GM12878 (cell line): ENCODE results near the gene TRPT1. TPM values are rescaled to one million over a fixed set of nuclear protein-coding genes. Genes with fewer than 3 reads are reported as not detected.

Experiments used
- ATAC-seq: fragments of 200-7000 bp; cut with Tn5 transposase; 3 replicates; pipeline ENCODE4 v1.9.1; 2020; ENCODE audit warnings: mild to moderate bottlenecking, moderate library complexity
- BruUV-seq: library from RNA; stranded (reverse); fragments of 400-500 nt; replicated peaks from 2 replicates; lab custom pipeline; 2021; lab: Mats Ljungman, UMichigan
- CTCF ChIA-PET: fragments of 300-600 bp; sonication (Branson Sonifier 250); formaldehyde crosslinking; extraction: SDS; loops from one replicate; lab custom pipeline; 2021; ENCODE audit warnings: inconsistent platforms; lab: Yijun Ruan, JAX
- POLR2A ChIA-PET: fragments of 350-600 bp; formaldehyde crosslinking; extraction: SDS; loops from one replicate; lab custom pipeline; 2021; ENCODE audit warnings: inconsistent platforms; lab: Charles Lee
- RAD21 ChIA-PET: fragments of 300-600 bp; sonication (Branson Sonifier 250); formaldehyde crosslinking; loops from one replicate; lab custom pipeline; 2023; ENCODE audit warnings: antibody characterized with exemption; ENCODE audit not compliant: unreplicated experiment; lab: Charles Lee
- SMC1A ChIA-PET: fragments of 300-600 bp; sonication (Branson Sonifier 250); formaldehyde crosslinking; loops from one replicate; lab custom pipeline; 2023; ENCODE audit not compliant: unreplicated experiment, uncharacterized antibody; lab: Charles Lee
- DNase-seq: peaks from one replicate; pipeline ENCODE4 v3.0.0-alpha.2; 2011; ENCODE audit warnings: low read depth, low spot score
- FAIRE-seq: peaks from 3 replicates; lab custom pipeline; 2011; peaks lifted over from hg19 to GRCh38; lab: Jason Lieb, UNC
- H2AFZ ChIP-seq: 2 replicates; pipeline ENCODE4 v1.6.0; 2011; ENCODE audit warnings: low read depth, low read length, control low read depth; ENCODE audit not compliant: control insufficient read depth
- H3K27ac ChIP-seq: 2 replicates; pipeline ENCODE4 v1.5.1; 2011; ENCODE audit warnings: control low read depth; ENCODE audit not compliant: control insufficient read depth, insufficient read depth
- H3K27me3 ChIP-seq, 2 experiments: replicated peaks in 1 of 2; 2 replicates each; pipeline versions ENCODE4 v1.6.0 to v1.6.1; 2011; ENCODE audit warnings: low read length in 1 of 2; ENCODE audit not compliant: control insufficient read depth in 2 of 2, insufficient read depth in 2 of 2
- H3K36me3 ChIP-seq, 2 experiments: 2 replicates each; pipeline ENCODE4 v1.5.1; 2011; ENCODE audit warnings: low read length in 1 of 2; ENCODE audit not compliant: control insufficient read depth in 2 of 2, insufficient read depth in 2 of 2
- H3K4me1 ChIP-seq: 2 replicates; pipeline ENCODE4 v1.6.1; 2011; ENCODE audit warnings: mild to moderate bottlenecking, low read length, moderate library complexity, mixed read lengths; ENCODE audit not compliant: control insufficient read depth, insufficient read depth
- H3K4me2 ChIP-seq: 2 replicates; pipeline ENCODE4 v1.6.0; 2011; ENCODE audit warnings: control low read depth; ENCODE audit not compliant: control insufficient read depth, insufficient read depth
- H3K4me3 ChIP-seq: fragments of 200-600 bp; sonication (generic); 2 replicates; pipeline ENCODE4 v1.5.1; 2016
- H3K79me2 ChIP-seq: 2 replicates; pipeline ENCODE4 v1.6.0; 2011; ENCODE audit warnings: low read length; ENCODE audit not compliant: control insufficient read depth, insufficient read depth
- H3K9ac ChIP-seq: 2 replicates; pipeline ENCODE4 v1.8.0; 2011; ENCODE audit warnings: low read length, control low read depth, mixed read lengths; ENCODE audit not compliant: control insufficient read depth, insufficient read depth
- H3K9me3 ChIP-seq: replicated peaks from 3 replicates; pipeline ENCODE4 v1.5.1; 2011; ENCODE audit warnings: mild to moderate bottlenecking, low read length; ENCODE audit not compliant: control insufficient read depth, insufficient read depth
- H4K20me1 ChIP-seq: 2 replicates; pipeline ENCODE4 v1.6.0; 2011; ENCODE audit not compliant: control insufficient read depth, insufficient read depth
- CTCF ChIP-seq, 3 experiments: IDR thresholded peaks in 2 of 3; conservative IDR thresholded peaks in 1 of 3; 2 replicates each; pipeline ENCODE4 v1.5.1; 2011; ENCODE audit warnings: low read depth in 3 of 3, low read length in 3 of 3, mild to moderate bottlenecking in 3 of 3, control low read depth in 2 of 3, moderate library complexity in 2 of 3, inconsistent platforms in 1 of 3, mixed read lengths in 1 of 3; ENCODE audit not compliant: control insufficient read depth in 2 of 3, insufficient read depth in 1 of 3; ENCODE audit errors: extremely low read depth in 1 of 3
- ETV6 ChIP-seq, 2 experiments: fragments of 450-650 bp in 1 of 2; IDR thresholded peaks in 1 of 2; conservative IDR thresholded peaks in 1 of 2; 2 replicates each; pipeline ENCODE4 v1.6.1; 2014; ENCODE audit warnings: antibody characterized with exemption in 1 of 2, borderline replicate concordance in 1 of 2, low read depth in 1 of 2, mild to moderate bottlenecking in 1 of 2, moderate library complexity in 1 of 2
- HDAC2 ChIP-seq: fragments of 200-600 bp; sonication (generic); IDR thresholded peaks from 2 replicates; pipeline ENCODE4 v1.6.1; 2017
- HSF1 ChIP-seq: fragments of 150-350 bp; IDR thresholded peaks from 2 replicates; pipeline ENCODE4 v1.6.1; 2014; ENCODE audit warnings: mild to moderate bottlenecking, low read depth, low read length
- NFYB ChIP-seq: IDR thresholded peaks from 2 replicates; pipeline ENCODE4 v1.6.1; 2011; ENCODE audit warnings: low read depth, mild to moderate bottlenecking, low read length, improper control_type of control experiment, moderate library complexity; ENCODE audit not compliant: insufficient read depth
- NKRF ChIP-seq: fragments of 450-650 bp; conservative IDR thresholded peaks from 2 replicates; pipeline ENCODE4 v1.6.1; 2017; ENCODE audit warnings: mild to moderate bottlenecking, moderate library complexity
- POLR2AphosphoS2 ChIP-seq: IDR thresholded peaks from 2 replicates; pipeline ENCODE4 v1.6.1; 2011; ENCODE audit warnings: low read depth, mild to moderate bottlenecking, low read length, improper control_type of control experiment, moderate library complexity
- TCF12 ChIP-seq: IDR thresholded peaks from 2 replicates; pipeline ENCODE4 v1.6.1; 2011; ENCODE audit warnings: low read depth, mild to moderate bottlenecking, low read length
- WGBS: methylation state at CpG from one replicate; pipeline ENCODE4 v1.1.6; 2016; ENCODE audit warnings: low lambda C conversion rate; ENCODE audit not compliant: insufficient replicate concordance, insufficient coverage; ENCODE audit errors: missing lambda C conversion rate; 5-methylcytosine and 5-hydroxymethylcytosine counted together
- in situ Hi-C: fragments of 300-500 bp; cut with MboI; formaldehyde crosslinking; loops from 9 replicates; pipeline ENCODE4 v1.14.3; 2018; ENCODE audit warnings: mixed read lengths
- intact Hi-C: fragments of 100-400 bp; cut with micrococcal nuclease; formaldehyde crosslinking; loops from one replicate; pipeline ENCODE4 v1.14.2; 2022; ENCODE audit not compliant: unreplicated experiment
- polyA plus RNA-seq, 11 experiments: library from polyadenylated mRNA; depleted of rRNA in 4 of 11; unstranded in 6 of 11; stranded (reverse) in 5 of 11; fragments of >200 nt; fragmentation: Nextera tagmentation in 4 of 11; fragmentation: Illumina TruSeq in 1 of 11; extraction: Ambion mirVana in 4 of 11; extraction: Trizol in 1 of 11; gene quantifications; 1 replicate in 1 of 11; 2 replicates in 10 of 11; pipeline versions ENCODE4 v1.2.1 to v1.2.3, GENCODE V29; 2011 to 2016; ENCODE audit warnings: inconsistent platforms in 2 of 11, missing spikeins in 2 of 11, low read depth in 1 of 11
- total RNA-seq, 4 experiments: library from RNA; depleted of rRNA in 3 of 4; stranded (reverse); fragments of >200 nt in 3 of 4; fragmentation: Illumina TruSeq in 1 of 4; extraction: Trizol in 1 of 4; gene quantifications; 2 replicates each; pipeline versions ENCODE4 v1.2.1 to v1.2.3, GENCODE V29; 2013 to 2021

Gene TRPT1
- total and polyA plus RNA-seq, 10 of the 15 experiments (the other 5 are each of a cell fraction or from before 2014, with no cell fraction given): 7.1 to 63.0 (median 31.4) TPM

- in situ Hi-C loops: loop anchor here (25.0 kb wide), 1 partner anchor 1625 kb away; the partner anchor contains the start of genes CFL1, EFEMP2 and MUS81
- H3K4me3 ChIP-seq: no peak overlapping the region
- peaks cover 46% of the 10 kb centered on the region for H3K4me1 ChIP-seq
- no peak for FAIRE-seq
- WGBS: 97% methylated on average over 12 of the region's 12 CpGs
- no peak for ATAC-seq
- peaks cover 0 to 5% of the 10 kb centered on the region in 2 experiments; a peak in 2 of 4 replicates for H3K36me3 ChIP-seq
- H3K79me2 ChIP-seq: peaks cover 21% of the 10 kb centered on the region
- ChIA-PET POLR2A (interaction anchor here (0.9 to 3.0 kb wide), 3 partner anchors 21 to 33 kb away, joined by 3 to 21 read pairs (median 4); partner anchors contain the start of gene FERMT3), SMC1A (no interaction called here)
- no TSS peak for BruUV-seq
- no peak overlapping the region; the same call in 1 of the 2 replicates for H3K4me2 ChIP-seq
- no peak overlapping the region; the same call in 1 of the 2 replicates for H3K9ac ChIP-seq
- H2AFZ ChIP-seq: no peak overlapping the region
- TF ChIP-seq TCF12 (no peak), POLR2AphosphoS2 (no peak), NFYB (no peak), HDAC2 (no peak), NKRF (no peak), HSF1 (no peak), CTCF (IDR thresholded peaks at IDR 0.05 in 2 of 3, conservative IDR thresholded peaks at IDR 0.05 in 1 of 3; ENCODE audit: control insufficient read depth in 2 of 3, extremely low read depth in 1 of 3, insufficient read depth in 1 of 3, low read depth in 3 of 3, low read length in 3 of 3) (no peak), ETV6 (conservative IDR thresholded peaks at IDR 0.05 in 1 of 2, IDR thresholded peaks at IDR 0.05 in 1 of 2; ENCODE audit: borderline replicate concordance in 1 of 2, low read depth in 1 of 2) (no peak)
- TF ChIP-seq, all 136 proteins: peak for 0
- Histone ChIP-seq H3K27me3 (no peaks in the 10 kb centered on the region), H3K9me3 (no peaks in the 10 kb centered on the region), H4K20me1 (no peaks in the 10 kb centered on the region), H3K27ac (no peak overlapping the region; the same call in 1 of the 2 replicates)
- CTCF ChIA-PET: interaction anchor here (1.3 to 1.7 kb wide), 3 partner anchors 13 to 67 kb away, joined by 5 to 7 read pairs (median 5); partner anchors contain the start of gene ESRRA
- RAD21 ChIA-PET: interaction anchor here (1.0 kb wide), 2 partner anchors 9 to 32 kb away, joined by 3 read pairs; partner anchors contain the start of gene PPP1R14B
- intact Hi-C loops: no loop called here
- no peak for DNase-seq
Observed at GRCh38 chr11:64237484-64237951, 11.5 kb upstream of the TRPT1 start.
